ENCODE results near the gene RGL3.

RGL3 gene

GRCh38 chr19:11448923-11449554 is 29.9 kb upstream of the RGL3 start:
- no peak for DNase-seq (ENCODE audit: low read depth, low spot score)
- no CpG with 5 or more reads among the region's 31 CpGs for WGBS (ENCODE audit: insufficient coverage, insufficient read length)
- Histone ChIP-seq H3K4me1 (ENCODE audit: control insufficient read depth, insufficient read depth, low read length) (no peaks in the 10 kb centered on the region; the same call in 1 of the 2 replicates), H3K27ac (ENCODE audit: low read length) (no peak overlapping the region), H3K4me3 (ENCODE audit: low read length) (no peak overlapping the region), H3K36me3 (ENCODE audit: control insufficient read depth, insufficient read depth, low read length) (peaks cover 38% of the 10 kb centered on the region), H3K9me3 (ENCODE audit: control insufficient read depth, insufficient read depth, low read length) (no peaks in the 10 kb centered on the region), H3K27me3 (ENCODE audit: control insufficient read depth, insufficient read depth, low read length) (no peaks in the 10 kb centered on the region)

- Histone ChIP-seq H3K27me3 (ENCODE audit: control insufficient read depth, insufficient read depth, low read length) (no peaks in the 10 kb centered on the region), H3K4me3 (ENCODE audit: low read length) (no peak overlapping the region), H3K27ac (ENCODE audit: low read length) (no peak overlapping the region), H3K4me1 (ENCODE audit: control insufficient read depth, insufficient read depth, low read length) (no peaks in the 10 kb centered on the region; the same call in 1 of the 2 replicates), H3K36me3 (ENCODE audit: control insufficient read depth, insufficient read depth, low read length) (peaks cover 38% of the 10 kb centered on the region), H3K9me3 (ENCODE audit: control insufficient read depth, insufficient read depth, low read length) (no peaks in the 10 kb centered on the region)
- no peak for DNase-seq (ENCODE audit: low read depth, low spot score)
- no CpG with 5 or more reads among the region's 13 CpGs for WGBS (ENCODE audit: insufficient coverage, insufficient read length)
Observed at GRCh38 chr19:11448410-11448809, 29.3 kb upstream of the RGL3 start.

DNA sequence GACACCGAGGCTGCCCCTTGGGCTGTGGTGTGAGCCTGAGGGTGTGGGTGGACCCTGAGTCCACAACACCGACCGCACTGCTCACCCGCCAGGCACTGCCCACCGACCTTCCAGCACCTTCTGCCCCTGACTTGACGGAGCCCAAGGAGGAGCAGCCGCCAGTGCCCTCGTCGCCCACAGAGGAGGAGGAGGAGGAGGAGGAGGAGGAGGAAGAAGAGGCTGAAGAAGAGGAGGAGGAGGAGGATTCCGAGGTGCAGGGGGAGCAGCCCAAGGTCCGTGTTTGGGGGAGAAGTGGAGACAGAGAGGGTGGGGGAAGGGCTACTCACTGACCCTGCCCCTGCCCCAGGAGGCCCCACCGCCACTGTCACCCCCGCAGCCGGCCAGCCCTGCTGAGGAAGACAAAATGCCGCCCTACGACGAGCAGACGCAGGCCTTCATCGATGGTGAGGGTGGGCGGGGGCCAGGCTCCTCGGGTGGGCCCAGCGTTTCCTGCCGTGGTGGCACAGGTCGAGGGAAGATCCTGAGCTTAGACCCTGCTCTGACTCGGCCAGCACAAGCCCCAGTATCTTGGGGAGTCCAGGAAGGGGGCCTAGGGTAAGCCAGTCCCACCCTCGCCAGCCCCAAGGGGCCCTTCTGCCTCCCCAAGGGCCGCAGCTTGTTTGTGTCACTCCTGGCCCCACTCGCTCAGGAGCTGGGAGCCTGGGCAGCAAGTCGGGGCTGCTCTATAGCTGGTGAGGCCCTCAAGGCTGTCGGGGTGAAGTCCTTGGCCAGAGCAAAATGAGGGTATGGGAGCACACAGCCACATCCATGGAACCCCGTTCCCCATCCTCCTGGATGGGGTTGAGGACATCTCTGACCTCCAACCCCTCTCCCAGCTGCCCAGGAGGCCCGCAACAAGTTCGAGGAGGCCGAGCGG is 28.5 kb upstream of the RGL3 start:
- no peaks in the 10 kb centered on the region for H3K27me3 ChIP-seq (ENCODE audit: control insufficient read depth, insufficient read depth, low read length)
- H3K9me3 ChIP-seq (ENCODE audit: control insufficient read depth, insufficient read depth, low read length), result no peaks in the 10 kb centered on the region
- H3K4me1 ChIP-seq (ENCODE audit: control insufficient read depth, insufficient read depth, low read length), result no peaks in the 10 kb centered on the region; the same call in 1 of the 2 replicates
- peaks cover 38% of the 10 kb centered on the region for H3K36me3 ChIP-seq (ENCODE audit: control insufficient read depth, insufficient read depth, low read length)
- WGBS (ENCODE audit: insufficient coverage, insufficient read length), result no CpG with 5 or more reads among the region's 35 CpGs
- no peak overlapping the region for H3K27ac ChIP-seq (ENCODE audit: low read length)
- no peak for DNase-seq (ENCODE audit: low read depth, low spot score)
- no peak overlapping the region for H3K4me3 ChIP-seq (ENCODE audit: low read length)

DNA sequence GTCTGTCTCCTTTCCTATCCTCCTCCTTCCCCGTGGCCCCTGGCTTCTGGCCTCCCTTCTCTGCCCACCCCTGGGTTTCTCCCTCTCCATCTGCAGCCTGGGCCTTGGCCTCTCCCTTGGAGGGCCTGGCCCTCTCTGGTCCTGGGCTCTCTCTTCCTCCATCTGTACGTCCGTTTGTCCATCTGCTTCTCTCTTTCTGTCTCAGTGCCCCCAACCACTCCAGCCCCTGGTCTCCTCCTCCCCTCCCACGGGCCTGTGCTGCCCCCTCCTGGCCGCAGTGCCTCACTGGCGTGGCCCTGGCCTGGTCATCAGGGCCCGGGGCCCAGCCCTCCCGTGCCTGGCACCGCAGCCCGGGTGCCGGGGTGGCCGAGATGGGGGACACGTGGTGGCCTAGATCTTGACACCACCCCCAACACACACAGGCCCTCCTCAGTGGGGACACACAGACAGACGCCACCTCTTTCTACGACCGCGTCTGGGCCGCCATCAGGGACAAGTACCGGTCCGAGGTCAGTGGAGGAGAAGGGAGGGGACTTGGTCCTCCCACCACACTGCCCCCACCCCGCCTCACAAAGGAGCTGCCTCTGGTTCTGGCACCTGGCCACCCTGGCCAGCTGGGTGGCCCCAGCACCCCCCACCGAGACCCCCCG is 27.7 kb upstream of the RGL3 start:
- Histone ChIP-seq H3K27me3 (ENCODE audit: control insufficient read depth, insufficient read depth, low read length) (no peaks in the 10 kb centered on the region), H3K4me3 (ENCODE audit: low read length) (no peak overlapping the region), H3K4me1 (ENCODE audit: control insufficient read depth, insufficient read depth, low read length) (no peaks in the 10 kb centered on the region; the same call in 1 of the 2 replicates), H3K36me3 (ENCODE audit: control insufficient read depth, insufficient read depth, low read length) (peaks cover 44% of the 10 kb centered on the region), H3K9me3 (ENCODE audit: control insufficient read depth, insufficient read depth, low read length) (no peaks in the 10 kb centered on the region), H3K27ac (ENCODE audit: low read length) (no peak overlapping the region)
- WGBS (ENCODE audit: insufficient coverage, insufficient read length), result no CpG with 5 or more reads among the region's 23 CpGs
- no peak for DNase-seq (ENCODE audit: low read depth, low spot score)

DNA sequence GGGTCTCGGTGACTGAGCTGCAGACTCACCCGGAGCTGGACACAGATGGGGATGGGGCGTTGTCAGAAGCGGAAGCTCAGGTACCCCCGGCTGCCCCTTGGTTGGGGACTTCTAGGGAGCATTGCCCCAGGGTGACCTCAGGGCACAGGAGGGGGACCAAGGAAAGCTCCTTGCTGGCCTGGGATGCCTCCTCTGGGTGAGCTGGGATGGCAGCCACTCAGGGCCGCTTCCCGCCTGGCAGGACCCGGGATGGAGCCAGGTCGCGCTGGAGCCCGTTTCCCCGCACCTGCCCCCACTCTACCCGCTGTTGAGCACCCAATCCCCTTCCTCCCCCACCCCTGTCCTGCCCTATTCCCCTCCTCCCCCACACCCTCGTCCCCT is 27.1 kb upstream of the RGL3 start:
- no peak overlapping the region for H3K4me3 ChIP-seq (ENCODE audit: low read length)
- H3K9me3 ChIP-seq (ENCODE audit: control insufficient read depth, insufficient read depth, low read length), result no peaks in the 10 kb centered on the region
- no peak for DNase-seq (ENCODE audit: low read depth, low spot score)
- no peak overlapping the region for H3K27ac ChIP-seq (ENCODE audit: low read length)
- no CpG with 5 or more reads among the region's 14 CpGs for WGBS (ENCODE audit: insufficient coverage, insufficient read length)
- peaks cover 49% of the 10 kb centered on the region for H3K36me3 ChIP-seq (ENCODE audit: control insufficient read depth, insufficient read depth, low read length)
- H3K27me3 ChIP-seq (ENCODE audit: control insufficient read depth, insufficient read depth, low read length), result no peaks in the 10 kb centered on the region
- H3K4me1 ChIP-seq (ENCODE audit: control insufficient read depth, insufficient read depth, low read length), result no peaks in the 10 kb centered on the region

GRCh38 chr19:11445141-11445540 is 26.0 kb upstream of the RGL3 start:
- H3K4me1 ChIP-seq (ENCODE audit: control insufficient read depth, insufficient read depth, low read length), result no peaks in the 10 kb centered on the region
- H3K4me3 ChIP-seq (ENCODE audit: low read length), result no peak overlapping the region
- WGBS (ENCODE audit: insufficient coverage, insufficient read length), result no CpG with 5 or more reads among the region's 13 CpGs

DNA sequence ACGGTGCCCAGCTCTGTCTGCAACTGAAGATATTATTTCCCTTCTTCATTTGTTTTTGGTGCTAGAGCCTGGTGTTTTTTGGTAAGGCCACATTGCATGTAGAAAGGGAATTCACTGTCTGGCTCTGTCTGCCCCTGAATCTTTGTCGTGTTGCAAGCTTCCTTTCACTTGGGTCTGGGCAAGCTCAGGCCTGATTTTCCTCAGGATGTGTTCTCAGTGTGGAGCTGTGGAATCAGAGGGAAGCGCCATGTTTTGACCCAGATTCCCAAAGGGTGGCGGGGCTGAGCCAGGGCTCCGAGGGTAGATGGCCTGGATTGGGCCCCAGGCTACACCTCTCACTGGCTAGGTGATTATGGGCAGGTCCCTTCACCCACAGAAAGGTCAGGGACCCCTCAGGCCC is 24.9 kb upstream of the RGL3 start:
- Histone ChIP-seq H3K9me3 (ENCODE audit: control insufficient read depth, insufficient read depth, low read length) (no peaks in the 10 kb centered on the region), H3K4me3 (ENCODE audit: low read length) (no peak overlapping the region), H3K27ac (ENCODE audit: low read length) (no peak overlapping the region), H3K36me3 (ENCODE audit: control insufficient read depth, insufficient read depth, low read length) (peaks cover 52% of the 10 kb centered on the region), H3K4me1 (ENCODE audit: control insufficient read depth, insufficient read depth, low read length) (no peaks in the 10 kb centered on the region), H3K27me3 (ENCODE audit: control insufficient read depth, insufficient read depth, low read length) (no peaks in the 10 kb centered on the region)
- no CpG with 5 or more reads among the region's 5 CpGs for WGBS (ENCODE audit: insufficient coverage, insufficient read length)
- no peak for DNase-seq (ENCODE audit: low read depth, low spot score)

More at GRCh38 chr19:11445141-11445540, 26.0 kb upstream of the RGL3 start:
- no peaks in the 10 kb centered on the region for H3K27me3 ChIP-seq (ENCODE audit: control insufficient read depth, insufficient read depth, low read length)
- H3K27ac ChIP-seq (ENCODE audit: low read length), result no peak overlapping the region
- H3K9me3 ChIP-seq (ENCODE audit: control insufficient read depth, insufficient read depth, low read length), result no peaks in the 10 kb centered on the region
- peaks cover 54% of the 10 kb centered on the region for H3K36me3 ChIP-seq (ENCODE audit: control insufficient read depth, insufficient read depth, low read length)
- no peak for DNase-seq (ENCODE audit: low read depth, low spot score)

GRCh38 chr19:11437955-11438354 is 18.8 kb upstream of the RGL3 start:
- peaks cover 6% of the 10 kb centered on the region for H3K4me1 ChIP-seq (ENCODE audit: control insufficient read depth, insufficient read depth, low read length)
- H3K4me3 ChIP-seq (ENCODE audit: low read length), result no peak overlapping the region
- DNase-seq (ENCODE audit: low read depth, low spot score), result no peak
- H3K27me3 ChIP-seq (ENCODE audit: control insufficient read depth, insufficient read depth, low read length), result no peaks in the 10 kb centered on the region
- H3K27ac ChIP-seq (ENCODE audit: low read length), result no peak overlapping the region
- peaks cover 33% of the 10 kb centered on the region for H3K36me3 ChIP-seq (ENCODE audit: control insufficient read depth, insufficient read depth, low read length)
- no CpG with 5 or more reads among the region's 9 CpGs for WGBS (ENCODE audit: insufficient coverage, insufficient read length)
- H3K9me3 ChIP-seq (ENCODE audit: control insufficient read depth, insufficient read depth, low read length), result no peaks in the 10 kb centered on the region

DNA sequence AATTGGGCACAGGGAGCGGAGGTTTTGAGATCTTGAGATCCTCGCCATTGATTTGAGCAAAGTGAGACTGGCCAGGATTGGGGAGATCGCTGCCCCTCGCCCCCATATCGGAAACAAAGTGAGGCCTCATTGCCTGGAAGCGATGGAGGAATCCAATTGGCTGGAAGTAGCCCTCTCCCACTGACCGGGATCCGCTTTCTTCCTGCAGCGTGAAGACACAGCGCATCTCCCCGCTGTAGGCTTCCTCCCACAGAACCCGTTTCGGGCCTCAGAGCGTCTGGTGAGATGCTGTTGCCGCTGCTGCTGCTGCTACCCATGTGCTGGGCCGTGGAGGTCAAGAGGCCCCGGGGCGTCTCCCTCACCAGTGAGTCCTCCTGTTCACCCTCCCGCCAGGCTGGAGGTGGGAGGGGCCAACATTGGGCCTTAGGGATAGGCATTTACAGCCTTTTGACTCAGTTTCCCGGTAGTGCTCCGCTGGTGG is 16.8 kb upstream of the RGL3 start:
- peaks cover 18% of the 10 kb centered on the region for H3K36me3 ChIP-seq (ENCODE audit: control insufficient read depth, insufficient read depth, low read length)
- H3K4me3 ChIP-seq (ENCODE audit: low read length), result peak overlapping the region; percentile 82; the same call in 1 of the 2 replicates
- H3K9me3 ChIP-seq (ENCODE audit: control insufficient read depth, insufficient read depth, low read length), result no peaks in the 10 kb centered on the region
- H3K4me1 ChIP-seq (ENCODE audit: control insufficient read depth, insufficient read depth, low read length), result peaks cover 6% of the 10 kb centered on the region
- no peak overlapping the region for H3K27ac ChIP-seq (ENCODE audit: low read length)
- H3K27me3 ChIP-seq (ENCODE audit: control insufficient read depth, insufficient read depth, low read length), result no peaks in the 10 kb centered on the region
- WGBS (ENCODE audit: insufficient coverage, insufficient read length), result no CpG with 5 or more reads among the region's 21 CpGs
- no peak for DNase-seq (ENCODE audit: low read depth, low spot score)

DNA sequence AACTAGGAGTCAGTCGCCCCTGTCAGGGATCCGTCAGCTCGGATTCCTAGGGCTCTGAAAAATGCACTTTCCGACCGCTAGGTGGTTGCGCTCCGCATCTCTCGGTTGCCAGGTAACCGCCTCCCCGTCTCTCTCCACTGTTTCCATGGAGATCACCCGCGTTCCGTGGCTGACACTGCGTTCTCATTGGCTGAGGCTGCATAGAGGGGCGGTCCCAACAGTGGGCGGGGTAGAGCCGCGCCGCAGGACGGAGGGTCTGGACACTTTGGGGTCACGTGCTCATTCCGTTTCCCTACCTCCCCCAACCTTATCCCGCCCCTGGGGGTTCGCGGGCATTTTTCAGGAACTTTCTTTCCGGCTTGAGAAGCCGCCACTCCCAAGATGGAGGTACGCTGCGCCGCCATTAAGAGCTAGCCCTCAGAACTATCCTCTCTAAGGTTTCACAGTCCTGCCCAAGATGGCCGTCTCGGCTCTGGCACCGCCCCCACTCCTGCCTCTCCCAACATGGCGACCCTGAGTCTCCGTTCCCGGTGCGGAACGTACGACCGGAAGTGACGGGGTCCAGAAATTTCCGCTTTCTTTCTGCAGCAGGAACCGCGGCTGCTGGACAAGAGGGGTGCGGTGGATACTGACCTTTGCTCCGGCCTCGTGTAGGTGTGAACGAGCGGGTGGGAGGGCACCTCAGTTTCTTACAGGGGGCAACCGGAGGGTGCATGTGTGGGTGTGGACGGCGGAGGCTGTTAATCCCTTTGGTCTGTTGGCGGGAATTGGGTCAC is 16.1 kb upstream of the RGL3 start, which contains the start of the genes ODAD3 and PRKCSH:
TSS of gene ODAD3 (minus strand) at position 65 of the 776 bp plus-strand sequence. CDS start 105 bp downstream, outside the sequence.
TSS of gene PRKCSH (plus strand) at position 579 of the 776 bp plus-strand sequence. CDS start 483 bp downstream, outside the sequence.
- WGBS (ENCODE audit: insufficient coverage, insufficient read length), result no CpG with 5 or more reads among the region's 53 CpGs
- Histone ChIP-seq H3K27me3 (ENCODE audit: control insufficient read depth, insufficient read depth, low read length) (no peaks in the 10 kb centered on the region), H3K4me1 (ENCODE audit: control insufficient read depth, insufficient read depth, low read length) (peaks cover 6% of the 10 kb centered on the region), H3K36me3 (ENCODE audit: control insufficient read depth, insufficient read depth, low read length) (peaks cover 16% of the 10 kb centered on the region), H3K9me3 (ENCODE audit: control insufficient read depth, insufficient read depth, low read length) (no peaks in the 10 kb centered on the region), H3K27ac (ENCODE audit: low read length) (no peak within 1 kb of the TSS), H3K4me3 (ENCODE audit: low read length) (peak within 1 kb of the TSS; percentile 82)
- DNase-seq (ENCODE audit: low read depth, low spot score), result peak; percentile 98

All from iPS DF 6.9 (cell line).